GM20431 (cell line): ENCODE measurements around the gene ZNF787.
"Not testable (repeated sequence)": the region's sequence is repeated elsewhere in the genome, so short reads cannot be mapped to it uniquely, and the experiment has no call there.

ENCODE experiments used
- in situ Hi-C: fragments of 300-500 bp; cut with MseI, MboI; formaldehyde crosslinking; loops from one replicate; pipeline ENCODE4 v1.15.0; 2020; ENCODE audit warnings: low sequenced_read_pairs; ENCODE audit not compliant: unreplicated experiment

Gene ZNF787

GRCh38 chr19:56107626-56108351 lies 13.3 kb downstream of the ZNF787 start:
- in situ Hi-C loops, result no loop called here

- in situ Hi-C loops, result no loop called here
Measured at GRCh38 chr19:56106993-56107392, 14.1 kb downstream of the ZNF787 start.

- in situ Hi-C loops, result no loop called here
Measured at GRCh38 chr19:56106397-56106849, 14.7 kb downstream of the ZNF787 start.

GRCh38 chr19:56105831-56106396 lies 15.2 kb downstream of the ZNF787 start:
- in situ Hi-C loops, result not testable (repeated sequence)

- in situ Hi-C loops, result no loop called here
Measured at GRCh38 chr19:56105090-56105701, 15.9 kb downstream of the ZNF787 start.

- in situ Hi-C loops, result no loop called here
Measured at GRCh38 chr19:56104423-56104822, 16.7 kb downstream of the ZNF787 start.

GRCh38 chr19:56103027-56103614 lies 18.0 kb downstream of the ZNF787 start:
- in situ Hi-C loops, result no loop called here

- in situ Hi-C loops, result no loop called here
Measured at GRCh38 chr19:56101746-56102535, 19.2 kb downstream of the ZNF787 start.

- in situ Hi-C loops, result no loop called here
Measured at GRCh38 chr19:56101095-56101494, 20.0 kb downstream of the ZNF787 start.

- in situ Hi-C loops, result no loop called here
Measured at GRCh38 chr19:56099638-56100539, 21.2 kb downstream of the ZNF787 start.

- in situ Hi-C loops, result no loop called here
Measured at GRCh38 chr19:56098731-56099568, 22.1 kb downstream of the ZNF787 start.

GRCh38 chr19:56098237-56098636 lies 22.9 kb downstream of the ZNF787 start:
- in situ Hi-C loops, result not testable (repeated sequence)

- in situ Hi-C loops, result no loop called here
Measured at GRCh38 chr19:56097776-56098175, 23.3 kb downstream of the ZNF787 start.

GRCh38 chr19:56097306-56097705 lies 23.8 kb downstream of the ZNF787 start:
- in situ Hi-C loops, result no loop called here

GRCh38 chr19:56096665-56097064 lies 24.4 kb downstream of the ZNF787 start:
- in situ Hi-C loops, result no loop called here

- in situ Hi-C loops, result no loop called here
Measured at GRCh38 chr19:56094449-56094848, 26.6 kb downstream of the ZNF787 start.

GRCh38 chr19:56092685-56093631 lies 28.1 kb downstream of the ZNF787 start:
- in situ Hi-C loops, result no loop called here
